Endothelial cell of umbilical vein (primary cell): Measurements from ENCODE around the gene SCG3. TPM values are rescaled to one million over a fixed set of nuclear protein-coding genes. Genes with fewer than 3 reads are reported as not detected.
A peak's percentile ranks its signal among the peaks of the same experiment; 100 is the strongest.

Experiments used
- BruUV-seq: library from RNA; stranded (reverse); fragments of 400-500 nt; replicated peaks from 2 replicates; lab custom pipeline; 2021; lab: Mats Ljungman, UMichigan
- CTCF ChIA-PET: fragments of 300-600, 350-600 bp; sonication (Branson Sonifier 250); formaldehyde crosslinking; loops from one replicate; lab custom pipeline; 2021; ENCODE audit warnings: antibody characterized with exemption, inconsistent platforms; lab: Charles Lee
- POLR2A ChIA-PET: fragments of 300-600, 350-600 bp; sonication (Branson Sonifier 250); formaldehyde crosslinking; loops from one replicate; lab custom pipeline; 2021; ENCODE audit warnings: antibody characterized with exemption, inconsistent platforms; lab: Charles Lee
- DNase-seq: peaks from one replicate; pipeline ENCODE4 v3.0.0-alpha.2; 2011; ENCODE audit warnings: low read depth, low spot score
- FAIRE-seq: peaks from 2 replicates; lab custom pipeline; 2011; peaks lifted over from hg19 to GRCh38; lab: Jason Lieb, UNC
- H2AFZ ChIP-seq: 2 replicates; pipeline ENCODE4 v1.6.0; 2012; ENCODE audit warnings: low read depth, low read length, control low read depth, inconsistent platforms
- H3K27ac ChIP-seq: 2 replicates; pipeline ENCODE4 v1.5.1; 2011; ENCODE audit warnings: low read depth, mild to moderate bottlenecking, control low read depth, low read length, moderate library complexity; ENCODE audit not compliant: insufficient read depth
- H3K27me3 ChIP-seq, 2 experiments: 2 replicates each; pipeline versions ENCODE4 v1.6.0 to v1.6.1; 2011; ENCODE audit warnings: low read length in 2 of 2, mixed read lengths in 1 of 2; ENCODE audit not compliant: control insufficient read depth in 2 of 2, insufficient read depth in 2 of 2
- H3K36me3 ChIP-seq, 2 experiments: 2 replicates in 1 of 2; 3 replicates in 1 of 2; pipeline ENCODE4 v1.5.1; 2011; ENCODE audit warnings: low read length in 2 of 2, mild to moderate bottlenecking in 1 of 2, moderate library complexity in 1 of 2; ENCODE audit not compliant: control insufficient read depth in 2 of 2, insufficient read depth in 2 of 2; ENCODE audit errors: extremely low read depth in 1 of 2
- H3K4me1 ChIP-seq: 3 replicates; pipeline ENCODE4 v1.5.1; 2011; ENCODE audit warnings: mild to moderate bottlenecking, low read length; ENCODE audit not compliant: control insufficient read depth, insufficient read depth; ENCODE audit errors: extremely low read depth
- H3K4me2 ChIP-seq: 2 replicates; pipeline ENCODE4 v1.6.1; 2011; ENCODE audit warnings: low read length, control low read depth, mixed read lengths; ENCODE audit not compliant: insufficient read depth
- H3K4me3 ChIP-seq, 3 experiments: fragments of 200-600 bp in 1 of 3; sonication (generic), shearing (Covaris generic) in 1 of 3; replicated peaks in 1 of 3; 2 replicates each; pipeline ENCODE4 v1.5.1; 2011 to 2016; ENCODE audit warnings: control low read depth in 3 of 3, low read length in 3 of 3, mild to moderate bottlenecking in 2 of 3, inconsistent platforms in 1 of 3, low read depth in 1 of 3, moderate library complexity in 1 of 3; ENCODE audit not compliant: insufficient read depth in 1 of 3
- H3K79me2 ChIP-seq: 2 replicates; pipeline ENCODE4 v1.6.0; 2012; ENCODE audit warnings: low read length, inconsistent platforms; ENCODE audit not compliant: control insufficient read depth, insufficient read depth
- H3K9ac ChIP-seq: replicated peaks from 2 replicates; pipeline ENCODE3; 2011; ENCODE audit warnings: low read length, control low read depth; ENCODE audit not compliant: insufficient read depth; ENCODE audit errors: extremely low read depth
- H3K9me1 ChIP-seq: replicated peaks from 3 replicates; pipeline ENCODE4 v1.6.0; 2011; ENCODE audit warnings: mild to moderate bottlenecking, low read length; ENCODE audit not compliant: control insufficient read depth, insufficient read depth; ENCODE audit errors: extremely low read depth
- H3K9me3 ChIP-seq: replicated peaks from 2 replicates; pipeline ENCODE4 v1.5.1; 2012; ENCODE audit warnings: low read length, inconsistent platforms; ENCODE audit not compliant: control insufficient read depth, insufficient read depth
- H4K20me1 ChIP-seq: replicated peaks from 2 replicates; pipeline ENCODE3; 2011; ENCODE audit warnings: mild to moderate bottlenecking, low read length; ENCODE audit not compliant: control insufficient read depth, insufficient read depth; ENCODE audit errors: extremely low read depth
- CTCF ChIP-seq, 2 donors: IDR thresholded peaks; 1 replicate in 1 of 2; 2 replicates in 1 of 2; pipeline ENCODE4 v1.5.1; 2011; ENCODE audit warnings: low read length in 2 of 2, mild to moderate bottlenecking in 2 of 2, moderate library complexity in 2 of 2, control low read depth in 1 of 2, inconsistent platforms in 1 of 2, low read depth in 1 of 2; ENCODE audit not compliant: insufficient read depth in 1 of 2; ENCODE audit errors: extremely low read depth in 1 of 2
- MYC ChIP-seq: IDR thresholded peaks from one replicate; pipeline ENCODE4 v1.6.1; 2011; ENCODE audit warnings: mild to moderate bottlenecking, low read depth, low read length
- dilution Hi-C: fragments of 300-500 bp; cut with MboI; formaldehyde crosslinking; loops from one replicate; pipeline ENCODE4 v1.15.0; 2019; ENCODE audit warnings: low sequenced_read_pairs; ENCODE audit not compliant: extremely low pct_ligation_motif_present
- intact Hi-C: fragments of 100-400 bp; cut with micrococcal nuclease; formaldehyde crosslinking; loops from one replicate; pipeline ENCODE4 v1.10.0; 2022
- polyA plus RNA-seq, 4 experiments: library from polyadenylated mRNA; depleted of rRNA in 3 of 4; stranded (reverse) in 3 of 4; unstranded in 1 of 4; fragments of >200 nt; gene quantifications; 2 replicates each; pipeline versions ENCODE4 v1.2.1 to v1.2.3, GENCODE V29; 2011 to 2012; ENCODE audit warnings: missing spikeins in 1 of 4
- total RNA-seq: library from RNA; stranded (reverse); gene quantifications from 2 replicates; pipeline ENCODE4 v1.2.3, GENCODE V29; 2021

The SCG3 gene
- total and polyA plus RNA-seq, 2 donors (not counting 3 experiments of a cell fraction or from before 2014, with no cell fraction given) = not detected

GRCh38 chr15:51736751-51737521, 55.6 kb downstream of the SCG3 start:
- Histone ChIP-seq H3K4me1 (peaks cover 3% of the 10 kb centered on the region), H3K27me3 (no peaks in the 10 kb centered on the region), H3K9me3 (no peaks in the 10 kb centered on the region), H3K9ac (peak overlapping the region; percentile 44), H3K4me2 (peak overlapping the region; percentile 85), H3K36me3 (no peaks in the 10 kb centered on the region), H3K4me3 (peak overlapping the region; percentile 40 to 59 (median 52)), H2AFZ (peak overlapping the region; percentile 95), H3K79me2 (no peaks in the 10 kb centered on the region), H3K27ac (no peak overlapping the region), H4K20me1 (no peaks in the 10 kb centered on the region), H3K9me1 (no peaks in the 10 kb centered on the region)
- ChIA-PET POLR2A (interaction anchor here (0.6 to 0.7 kb wide), 2 partner anchors 11 to 303 kb away, joined by 4 read pairs; no protein-coding TSS in a partner anchor), CTCF (interaction anchor here (1.1 to 3.2 kb wide), 6 partner anchors 8 to 200 kb away, joined by 3 to 34 read pairs (median 6); partner anchors contain the start of gene SCG3)
- FAIRE-seq (peak; percentile 35), DNase-seq (peak; percentile 23)
- intact Hi-C loops = loop anchor here (1.0 to 5.0 kb wide), 2 partner anchors 16 to 40 kb away; no protein-coding TSS in a partner anchor
- dilution Hi-C loops = no loop called here
- no peak for TF ChIP-seq MYC
- no peak for TF ChIP-seq CTCF (IDR thresholded peaks at IDR 0.05; ENCODE audit: extremely low read depth in 1 of 2, insufficient read depth in 1 of 2, low read depth in 1 of 2, low read length in 2 of 2)
- no TSS peak for BruUV-seq
